CD4-positive, alpha-beta T cell treated with Interleukin-6 at 100 ng/mL for 8 hours (primary cell): ENCODE measurements around the gene ADM2.

Source experiments
- DNase-seq: peaks from one replicate; pipeline ENCODE4 v3.0.0-alpha.2; 2020; ENCODE audit warnings: mixed read lengths, low spot score

Gene ADM2

DNA sequence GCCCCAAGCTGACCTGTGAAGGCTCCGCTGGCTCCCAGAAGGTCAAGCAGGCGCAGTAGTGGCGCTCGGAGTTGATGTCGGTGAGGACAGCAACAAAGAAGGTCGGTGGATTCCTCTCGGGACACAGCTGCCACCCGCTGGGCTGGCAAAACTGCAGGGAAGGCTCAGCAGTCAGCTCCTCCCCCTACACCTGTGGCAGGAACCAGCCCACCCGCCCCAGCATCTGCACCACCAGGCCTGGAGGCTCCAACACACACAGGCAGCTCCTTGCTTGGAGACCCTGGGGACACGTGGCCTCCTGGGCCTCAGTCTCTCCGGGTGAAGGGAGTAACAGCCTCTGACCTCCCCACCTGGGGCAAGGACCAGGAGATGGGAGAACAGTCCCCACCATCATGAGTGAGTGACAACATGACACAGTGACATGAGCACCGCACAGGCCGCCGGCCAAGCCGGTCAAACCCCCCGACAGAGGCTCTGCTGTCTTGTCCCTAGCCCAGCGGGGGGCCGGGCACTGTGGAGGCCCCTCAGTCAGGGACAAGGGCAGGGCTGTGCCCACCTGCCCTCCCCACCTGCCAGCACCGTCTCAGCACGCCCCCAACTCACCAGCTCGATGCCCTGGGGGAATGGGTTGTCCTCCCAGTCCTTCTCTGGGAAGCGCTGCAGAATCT lies 13.4 kb upstream of the ADM2 start:
- DNase-seq = no peak

DNA sequence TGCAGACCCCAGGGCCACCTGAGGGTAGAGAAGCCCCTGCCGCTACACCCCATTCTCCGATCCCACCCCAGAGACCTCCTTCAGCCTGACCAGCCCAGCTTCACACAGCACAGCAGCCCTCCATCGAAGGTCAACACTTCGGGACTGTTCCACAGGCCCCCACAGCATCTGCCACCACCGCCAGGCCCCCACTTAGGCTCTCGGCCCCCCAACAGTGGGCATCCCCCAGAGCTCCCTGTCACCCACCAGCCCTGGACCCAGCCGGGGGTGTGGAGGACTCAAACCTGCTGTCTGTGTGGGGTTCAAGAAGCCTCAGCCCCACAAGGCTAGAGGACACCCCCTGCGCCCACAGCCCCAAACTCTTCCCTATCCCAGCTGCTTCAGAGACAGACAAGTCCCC lies 12.7 kb upstream of the ADM2 start:
- DNase-seq = no peak

DNA sequence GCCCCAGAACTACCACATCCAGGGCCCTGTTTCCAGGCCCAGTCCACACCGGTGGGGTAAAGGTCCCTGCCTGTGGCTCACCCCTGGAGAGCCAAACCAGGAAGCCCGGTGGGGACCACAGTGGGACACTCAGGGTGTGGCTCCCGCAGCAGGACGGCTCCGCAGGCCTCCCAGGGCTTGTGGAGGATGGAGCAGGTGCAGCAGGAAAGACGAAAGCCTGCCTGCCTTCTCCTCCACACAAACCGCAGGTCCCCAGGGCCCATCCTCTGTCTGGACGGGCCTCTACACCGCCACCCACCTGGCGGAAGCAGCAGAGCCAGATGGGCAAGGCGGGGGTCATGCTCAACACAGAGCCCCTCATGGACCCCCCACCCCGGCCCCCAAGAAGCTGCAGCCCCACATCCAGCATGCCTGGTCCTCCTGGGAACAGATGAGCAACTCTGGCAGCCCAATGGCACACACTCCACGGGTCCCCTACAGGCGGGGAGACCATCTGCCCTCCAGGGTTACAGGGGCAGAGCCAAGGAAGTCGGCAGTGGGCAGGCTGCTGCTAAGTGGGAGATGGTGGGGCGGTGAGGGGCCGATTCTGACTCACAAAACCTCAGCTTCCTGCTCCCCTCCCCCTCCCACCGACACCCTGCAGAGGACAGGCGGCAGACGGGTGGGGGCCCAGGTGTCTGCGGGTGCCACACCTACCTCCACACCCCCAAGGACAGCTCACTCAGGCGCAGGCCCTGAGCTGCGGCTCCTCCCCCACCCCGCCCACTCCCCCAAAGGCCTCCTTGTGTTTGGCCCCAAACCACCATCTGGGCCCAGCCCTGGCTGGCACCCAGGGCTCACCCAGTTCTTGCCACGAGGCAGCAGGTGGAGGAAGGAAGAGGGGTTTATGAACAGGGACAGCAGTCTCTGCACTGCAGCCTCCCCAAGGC lies 11.7 kb upstream of the ADM2 start:
- DNase-seq = peak; percentile 100

DNA sequence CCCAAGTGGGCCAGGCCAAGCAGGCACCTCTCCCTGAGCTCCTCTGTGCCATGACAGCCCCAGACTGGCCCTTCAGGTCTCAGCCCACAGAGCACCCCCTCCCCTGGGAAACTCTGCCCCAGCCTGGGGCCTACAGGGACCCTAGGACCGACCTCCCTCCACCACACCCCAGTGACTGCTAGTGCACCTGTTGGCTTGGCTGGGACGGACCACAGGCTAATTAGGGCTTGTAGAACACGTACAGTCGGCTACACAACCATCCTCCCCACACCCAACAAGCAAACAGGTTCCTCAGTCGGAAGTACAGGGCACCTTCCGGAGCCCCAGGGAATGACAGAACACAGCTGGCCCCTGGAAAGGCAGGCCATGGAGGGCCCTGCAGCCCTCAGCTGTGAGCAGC lies 10.9 kb upstream of the ADM2 start:
- no peak for DNase-seq

DNA sequence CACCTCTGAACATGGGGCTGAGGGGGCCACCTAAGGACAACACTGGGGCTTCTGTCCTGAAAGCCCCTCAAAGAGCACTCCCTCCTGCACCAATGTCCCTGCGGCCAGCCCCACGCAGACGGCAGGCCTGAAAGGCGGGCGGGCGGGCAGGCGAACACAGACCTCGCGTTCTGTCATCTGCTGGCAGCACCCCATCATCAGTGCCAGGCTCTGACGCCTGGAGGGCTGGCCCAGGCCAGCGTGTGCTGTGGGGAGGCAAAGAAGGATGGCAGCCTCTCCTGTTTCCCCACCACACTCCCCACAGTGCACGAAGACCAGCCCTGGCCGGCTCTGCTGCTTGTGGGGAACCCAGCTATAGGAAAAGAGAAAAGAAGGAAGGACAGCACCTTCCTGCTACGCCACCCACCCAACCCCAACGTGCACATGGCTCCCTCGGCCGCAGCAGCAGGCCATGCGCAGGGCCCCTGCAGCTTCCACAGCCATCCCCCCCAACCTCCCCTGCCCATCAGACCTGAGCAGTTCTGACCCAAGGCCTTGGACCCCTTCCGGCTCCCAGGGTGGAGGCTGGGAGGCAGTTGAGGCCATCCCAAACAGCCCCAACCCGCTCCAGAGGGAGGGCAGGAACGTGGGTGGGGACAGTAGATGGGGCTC lies 10.0 kb upstream of the ADM2 start:
- DNase-seq = no peak

DNA sequence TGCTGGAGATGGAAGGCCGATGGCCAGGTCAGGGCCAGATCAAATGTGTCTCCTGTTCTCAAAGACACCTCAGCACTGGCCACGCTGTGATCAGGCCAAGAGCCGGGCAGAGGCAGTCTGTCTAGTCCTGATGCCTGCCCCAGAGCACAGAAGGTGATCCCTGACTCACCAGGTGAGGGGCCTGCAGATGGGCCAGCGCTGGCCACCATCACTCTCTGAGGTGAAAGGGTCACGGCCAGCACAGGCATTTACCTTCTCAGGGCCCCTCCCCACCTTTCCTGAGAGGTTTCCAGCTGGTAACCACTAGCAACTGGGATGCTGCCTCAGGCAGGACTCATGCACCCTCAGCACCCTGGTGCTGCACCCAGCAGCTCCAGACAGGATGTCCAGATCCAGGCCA lies 9.4 kb upstream of the ADM2 start:
- DNase-seq = no peak

DNA sequence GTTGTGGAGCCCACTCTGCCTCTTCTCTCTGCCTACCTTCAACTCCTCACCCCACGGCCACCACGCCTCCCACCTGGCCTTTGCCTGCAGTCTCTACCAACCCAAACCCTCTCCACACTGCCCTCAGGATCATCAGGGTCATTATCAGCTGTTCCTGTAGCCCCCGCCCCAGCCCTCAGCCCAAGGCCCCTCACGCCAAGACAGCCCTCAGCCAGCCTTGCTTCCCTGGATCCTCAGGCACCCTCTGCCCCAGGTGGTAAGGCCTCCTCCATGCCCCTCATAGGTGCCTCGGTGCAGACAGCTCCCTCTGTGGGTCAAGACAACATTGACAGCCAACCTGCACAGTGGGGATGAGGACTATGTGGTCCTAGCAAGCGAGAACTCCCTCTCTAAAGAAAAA lies 8.3 kb upstream of the ADM2 start:
- peak; percentile 44 for DNase-seq

DNA sequence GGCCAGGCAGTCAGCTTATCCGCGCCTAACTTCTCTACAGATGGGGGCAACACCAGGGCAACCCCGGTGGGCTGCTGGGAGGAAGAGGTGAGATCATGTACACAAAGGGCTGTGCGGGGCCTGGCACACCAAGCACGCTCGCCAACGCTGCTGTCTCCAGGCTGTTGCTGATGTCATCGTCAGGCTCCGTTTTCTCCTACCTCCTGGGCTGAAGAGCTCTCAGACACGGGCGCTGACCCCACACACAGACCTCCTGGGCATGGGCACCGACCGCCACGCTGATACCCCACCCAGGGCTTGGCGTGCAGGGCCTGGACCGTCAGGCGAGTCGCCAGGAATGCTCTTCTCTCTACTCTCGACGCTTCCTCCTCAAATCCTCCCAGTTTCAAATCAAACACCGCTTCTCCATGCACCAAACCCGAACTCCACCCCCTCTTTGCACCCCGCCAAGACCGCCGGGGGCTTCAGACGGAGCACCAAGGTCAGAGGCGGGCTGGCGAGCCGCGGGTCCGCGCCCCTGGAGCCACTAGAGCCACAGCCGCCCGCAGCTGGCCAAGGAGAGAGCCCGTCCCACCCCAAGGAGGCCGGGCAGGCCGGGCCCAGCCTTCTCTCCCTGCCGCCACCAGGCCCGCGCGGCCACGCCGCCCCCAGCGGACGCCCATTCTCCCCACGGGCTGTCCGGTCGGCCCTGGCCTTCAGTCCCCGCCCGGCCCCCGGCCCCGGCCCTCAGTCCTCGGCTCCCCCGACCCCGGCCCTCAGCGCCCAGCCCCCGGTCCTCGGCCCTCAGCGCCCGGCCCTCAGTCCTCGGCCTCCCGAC lies 7.3 kb upstream of the ADM2 start:
- DNase-seq = no peak

DNA sequence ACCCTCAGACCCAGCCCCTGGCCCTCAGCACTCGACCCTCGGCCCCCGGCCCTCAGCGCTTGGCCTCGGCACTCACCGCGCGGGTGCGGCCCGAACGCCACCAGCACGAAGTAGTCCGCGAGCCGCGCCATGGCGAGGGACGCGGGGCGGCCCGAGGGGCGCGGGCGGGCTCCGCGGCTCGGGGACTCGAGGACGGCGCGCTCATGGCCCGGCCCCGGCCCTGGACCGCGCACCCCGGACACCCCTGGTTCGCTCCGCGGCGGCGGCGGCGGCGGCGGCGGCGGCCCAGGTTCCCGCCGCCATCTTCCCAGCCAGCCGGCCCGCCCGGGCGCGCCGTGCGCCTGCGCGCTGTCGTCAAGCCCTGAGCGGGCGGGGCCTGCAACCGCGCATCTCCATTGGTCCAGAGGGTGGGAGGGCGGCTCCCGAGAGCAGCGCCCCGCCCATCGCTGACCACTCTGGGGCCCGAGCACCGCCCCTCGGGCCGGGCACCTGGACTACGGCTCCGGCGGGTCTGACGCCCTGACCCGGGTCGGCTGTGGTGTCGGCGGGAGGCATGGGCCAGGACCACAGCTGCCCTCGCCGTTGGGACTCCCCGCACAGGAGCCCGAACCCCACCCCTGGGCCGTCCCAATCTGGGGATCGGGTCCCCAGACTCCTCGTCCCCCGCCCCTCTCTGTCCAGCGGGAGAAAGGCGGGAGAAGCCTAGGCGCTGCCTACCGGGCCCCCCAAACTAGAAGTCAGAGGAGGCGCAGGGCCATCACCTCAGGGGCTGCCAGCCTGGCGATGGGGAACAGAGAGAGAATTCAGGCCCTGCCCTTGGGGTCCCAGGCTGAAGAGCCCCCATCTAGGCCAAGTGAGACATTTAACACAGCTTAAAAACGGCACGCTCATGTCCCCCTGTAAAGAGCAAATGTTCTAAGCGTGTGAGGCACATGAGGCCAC lies 6.4 kb upstream of the ADM2 start, which contains the start of gene SBF1:
Gene SBF1 (minus strand): TSS at position 326 of the 942 bp plus-strand sequence. CDS start 195 bp downstream, at position 131.
- DNase-seq = peak; percentile 87

DNA sequence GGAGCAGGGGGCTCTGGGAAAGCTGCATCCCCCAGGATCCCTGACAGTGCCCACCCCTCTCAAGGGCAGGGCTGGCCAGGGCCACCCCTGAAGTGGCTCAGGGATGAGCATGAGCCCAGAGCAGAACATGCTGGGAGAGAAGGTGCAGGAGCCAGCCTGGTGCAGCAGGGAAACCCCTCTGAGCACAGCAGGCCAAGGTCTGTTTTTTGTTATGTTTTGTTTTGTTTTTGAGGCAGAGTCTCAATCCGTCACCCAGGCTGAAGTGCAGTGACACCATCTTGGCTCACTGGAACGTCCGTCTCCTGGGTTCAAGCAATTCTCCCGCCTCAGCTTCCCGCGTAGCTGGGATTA lies 5.7 kb upstream of the ADM2 start:
- no peak for DNase-seq

DNA sequence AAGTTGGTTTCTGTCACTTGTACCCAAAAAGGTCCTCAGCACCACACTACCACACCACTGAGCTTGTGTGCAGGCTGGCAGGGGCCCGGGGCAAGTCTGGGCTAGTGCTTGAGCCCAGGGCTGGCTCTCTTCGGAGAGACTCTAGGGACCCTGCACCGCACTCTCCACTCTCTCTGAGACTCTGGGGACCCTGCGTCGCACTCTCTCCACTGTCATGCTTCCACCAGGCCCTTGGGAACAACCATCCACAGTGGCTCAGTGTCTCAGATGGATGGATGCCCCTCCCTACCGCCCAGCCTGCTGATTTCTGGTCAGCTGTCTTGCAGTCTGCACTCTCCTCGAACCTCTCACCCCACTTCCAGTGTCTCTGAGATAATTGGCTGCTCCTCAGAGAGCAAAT lies 4.5 kb upstream of the ADM2 start:
- no peak for DNase-seq

DNA sequence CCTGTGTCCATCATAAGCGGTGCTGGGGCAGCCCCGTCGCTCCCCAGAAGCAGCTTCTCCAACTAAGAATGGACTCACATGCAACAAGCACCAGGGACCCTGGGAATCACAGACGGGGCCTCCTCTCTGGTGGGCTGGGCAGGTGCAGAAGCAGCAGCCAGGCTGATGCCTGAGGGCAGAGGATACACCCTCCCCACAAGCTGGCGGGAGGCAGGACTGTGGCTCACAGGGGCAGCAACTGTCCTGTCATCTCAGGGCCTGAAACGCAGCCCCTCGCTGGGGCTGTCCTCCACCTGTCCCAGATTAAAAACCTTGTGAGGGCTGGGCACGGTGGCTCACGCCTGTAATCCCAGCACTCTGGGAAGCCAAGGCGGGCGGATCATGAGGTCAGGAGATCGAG lies 3.4 kb upstream of the ADM2 start:
- DNase-seq = no peak

DNA sequence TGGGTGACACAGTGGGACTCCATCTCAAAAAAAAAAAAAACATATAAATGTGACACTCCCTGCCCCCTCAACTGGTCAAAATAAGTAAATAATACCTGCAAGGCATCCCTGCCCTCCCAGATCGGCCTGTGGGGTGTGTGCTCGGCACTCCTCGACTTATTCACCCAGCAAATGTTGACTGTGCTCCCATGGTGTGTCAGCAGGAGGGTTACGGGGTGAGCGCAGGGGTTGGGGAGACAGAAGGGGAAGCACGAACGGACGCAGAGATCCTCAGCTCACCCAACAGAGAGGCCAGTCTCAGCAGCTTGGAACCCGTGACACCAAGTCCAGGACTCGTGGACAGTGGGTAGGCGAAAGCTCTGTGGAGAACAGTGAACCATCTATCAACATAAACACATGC lies 1.6 kb upstream of the ADM2 start:
- no peak for DNase-seq

DNA sequence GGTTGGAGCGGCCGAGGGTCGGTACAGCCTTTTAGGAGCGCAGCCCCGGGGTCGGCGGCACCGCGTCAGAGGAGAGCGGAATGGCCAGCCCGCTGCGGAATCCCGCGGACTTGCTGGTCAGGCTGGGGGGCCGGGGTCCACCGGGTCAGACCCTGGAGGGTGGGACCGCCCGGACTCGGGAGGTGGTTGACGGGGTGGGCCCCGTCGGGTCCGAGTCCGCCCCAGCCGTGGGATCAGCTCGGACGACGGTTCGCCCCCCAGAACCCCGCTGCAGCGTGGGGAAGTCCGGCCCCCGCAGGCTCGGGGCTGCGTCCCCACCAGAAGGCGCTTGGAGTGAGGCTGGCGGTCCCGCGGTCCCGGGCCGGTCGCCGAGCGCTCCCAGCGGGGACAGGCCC lies 301 bp upstream of the ADM2 start:
- no peak for DNase-seq

DNA sequence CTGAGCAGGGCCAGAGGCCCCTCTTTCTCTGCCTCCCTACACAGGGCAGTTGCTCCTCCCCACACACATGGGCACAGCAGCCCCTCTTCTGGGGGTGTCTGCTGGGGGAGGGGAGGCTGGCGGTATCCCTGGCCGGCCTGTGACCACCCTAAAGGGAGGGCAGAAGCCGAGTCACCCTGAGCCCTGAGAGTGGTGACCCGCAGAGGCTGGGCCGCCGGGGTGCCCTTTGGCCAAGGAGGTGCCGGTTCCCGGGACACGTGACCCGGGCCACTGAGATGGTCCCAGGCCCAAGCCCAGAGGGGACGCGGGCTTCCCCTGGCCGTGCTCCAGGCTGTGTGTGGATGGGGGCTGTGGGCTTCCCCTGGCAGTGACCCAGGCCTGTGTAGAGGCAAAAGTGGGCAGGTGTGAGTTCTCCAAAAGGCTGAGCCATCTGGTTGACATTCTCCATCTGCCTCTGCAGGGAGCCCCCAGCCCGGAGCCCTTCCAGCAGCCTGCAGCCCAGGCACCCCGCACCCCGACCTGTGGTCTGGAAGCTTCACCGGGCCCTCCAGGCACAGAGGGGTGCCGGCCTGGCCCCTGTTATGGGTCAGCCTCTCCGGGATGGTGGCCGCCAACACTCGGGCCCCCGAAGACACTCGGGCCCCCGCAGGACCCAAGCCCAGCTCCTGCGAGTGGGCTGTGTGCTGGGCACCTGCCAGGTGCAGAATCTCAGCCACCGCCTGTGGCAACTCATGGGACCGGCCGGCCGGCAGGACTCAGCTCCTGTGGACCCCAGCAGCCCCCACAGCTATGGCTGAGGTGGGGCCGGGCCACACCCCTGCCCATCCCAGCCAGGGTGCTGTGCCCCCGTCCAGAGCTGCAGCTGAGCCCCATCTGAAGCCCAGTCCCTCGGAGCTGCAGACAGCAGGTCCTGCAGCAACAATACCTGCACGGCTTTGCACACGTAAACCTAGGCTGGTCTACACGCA lies 1.0 kb downstream of the ADM2 start:
- no peak for DNase-seq

DNA sequence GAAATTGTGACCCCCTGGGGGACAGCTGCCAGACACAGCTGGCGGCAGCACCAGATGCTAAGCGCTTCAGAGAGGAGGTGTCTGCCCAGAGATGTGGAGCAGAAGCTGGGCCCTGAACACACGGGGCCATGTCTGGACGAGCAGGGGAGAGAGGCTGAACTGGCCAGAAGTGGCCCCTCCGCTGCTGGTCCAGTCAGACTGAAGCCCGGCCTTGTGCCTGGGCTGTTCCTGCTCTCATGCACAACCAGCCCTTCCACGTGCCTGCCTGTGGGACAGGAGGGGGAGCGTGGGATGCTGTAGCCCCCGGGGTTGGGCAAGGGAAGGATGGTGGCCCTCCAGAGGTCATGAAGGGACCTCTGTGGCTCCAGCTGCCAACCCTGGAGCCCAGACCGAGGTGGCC lies 1.8 kb downstream of the ADM2 start:
- no peak for DNase-seq

DNA sequence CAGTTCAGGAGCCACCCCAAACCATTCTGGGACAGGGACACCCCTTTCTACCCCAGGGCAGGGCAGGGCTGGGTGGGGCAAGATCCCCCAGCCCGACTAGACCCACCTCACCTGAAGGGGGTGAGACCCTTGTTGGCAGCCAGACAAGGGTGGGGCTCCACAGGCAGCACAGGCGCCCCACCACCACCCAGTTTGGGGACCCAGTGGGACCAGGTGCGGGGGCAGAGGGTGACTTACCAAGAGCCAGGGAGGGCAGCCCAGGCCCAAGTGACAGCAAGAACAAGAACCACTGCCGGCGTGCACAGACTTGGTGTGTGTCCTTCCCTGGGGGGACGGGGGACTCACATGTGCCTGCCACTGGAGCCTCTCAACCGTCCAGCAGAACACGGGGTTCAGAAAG lies 2.2 kb downstream of the ADM2 start:
- DNase-seq = no peak

DNA sequence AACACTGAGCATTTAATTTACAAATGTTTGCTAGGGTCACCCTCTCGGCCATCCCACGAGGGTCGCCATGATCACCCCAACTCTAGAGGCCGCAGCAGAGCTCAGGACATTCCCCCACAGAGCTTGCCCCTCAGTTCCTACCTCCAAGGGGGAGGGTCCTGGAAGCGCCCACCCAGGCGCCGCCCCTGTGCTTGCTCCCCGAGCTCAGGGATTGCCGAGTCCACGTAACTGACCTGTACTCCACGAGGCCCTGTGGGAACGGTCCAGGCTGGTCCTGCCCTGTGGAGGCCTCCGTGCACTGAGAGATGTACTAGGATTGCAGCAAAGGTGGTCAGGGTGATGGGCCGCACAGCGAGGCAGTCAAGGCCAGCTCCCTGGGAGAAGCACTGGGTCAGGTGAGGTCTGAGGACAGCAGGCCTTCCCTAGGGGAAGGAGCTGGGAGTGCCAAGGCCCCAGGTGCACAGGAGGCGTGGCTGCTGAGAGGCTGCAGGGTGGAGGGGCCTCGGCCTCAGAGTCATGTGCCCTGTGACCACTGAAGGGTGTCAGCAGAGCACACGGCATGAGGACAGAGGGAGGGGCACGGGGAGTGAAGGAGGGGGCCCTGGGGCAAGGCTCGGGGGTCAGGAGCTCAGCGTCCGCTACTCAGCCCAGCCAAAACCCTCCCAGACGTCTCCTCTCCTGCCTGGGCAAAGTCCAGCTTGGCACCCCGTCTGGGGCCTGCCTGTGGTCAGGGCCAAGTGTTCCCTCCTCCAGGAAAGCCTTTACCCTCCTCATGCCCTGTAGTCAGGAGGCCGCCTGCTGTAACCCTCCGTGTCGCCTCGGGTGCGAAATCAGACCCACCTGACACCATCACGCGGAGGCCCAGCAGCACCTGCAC lies 2.9 kb downstream of the ADM2 start:
- DNase-seq = no peak
